Omental fat pad (tissue), 4 donors: ENCODE results near the gene LRRC8C. TPM values are rescaled to one million over a fixed set of nuclear protein-coding genes. Genes with fewer than 3 reads are reported as not detected.

Source experiments
- ATAC-seq: fragments of 150-250 bp; one replicate; pipeline ENCODE4 v1.9.1; 2016; ENCODE audit warnings: mild to moderate bottlenecking, moderate library complexity; ENCODE audit not compliant: low FRiP score
- DNase-seq: peaks from one replicate; pipeline ENCODE4 v3.0.0-alpha.2; 2019; ENCODE audit warnings: low spot score
- total RNA-seq, 4 donors: library from RNA; depleted of rRNA; stranded (reverse); fragments of >200 nt; gene quantifications; one replicate each; pipeline ENCODE4 v1.1.0, GENCODE V29; 2016
- TF ChIP-seq, protein P1 (sequence below), 3 donors: fragments of 450-650 bp; IDR thresholded peaks; one replicate each; pipeline ENCODE4 v1.5.1; 2016 to 2017; ENCODE audit warnings: antibody characterized with exemption in 3 of 3, mild to moderate bottlenecking in 3 of 3, moderate library complexity in 2 of 3

Gene LRRC8C
- total RNA-seq, 4 donors from 2014 or later, result 10.9 to 39.4 (median 19.3) TPM

DNA sequence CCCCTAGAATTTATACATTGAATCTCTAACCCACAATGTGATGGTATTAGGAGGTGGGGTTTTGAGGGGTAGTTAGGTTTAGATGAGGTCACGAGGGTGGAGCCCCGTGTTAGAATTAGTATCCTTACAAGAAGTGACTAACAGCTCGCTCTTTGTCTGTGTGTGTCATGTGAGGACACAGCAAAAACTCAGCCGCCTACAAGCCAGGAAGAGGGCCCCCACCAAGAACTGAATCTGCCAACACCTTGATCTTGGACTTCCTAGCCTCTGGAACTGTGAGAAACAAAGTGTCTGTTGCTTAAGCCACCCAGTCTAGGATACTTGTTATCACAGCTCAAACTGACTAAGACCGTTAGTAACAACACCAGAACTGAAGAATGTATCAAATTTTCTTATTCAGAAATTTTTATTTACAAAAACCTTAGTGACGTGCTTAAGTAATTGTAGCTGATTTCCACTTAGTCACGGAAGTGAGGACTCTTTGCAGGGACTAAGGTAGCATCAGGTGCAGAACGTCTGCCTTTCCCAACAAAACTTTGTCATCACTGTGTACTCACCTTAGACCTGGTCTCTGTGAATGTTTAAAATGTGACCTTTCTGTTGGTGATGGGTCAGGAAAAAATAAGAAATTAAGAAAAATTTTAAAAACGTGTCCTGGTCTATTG is 24.5 kb upstream of the LRRC8C start:
- no peak for ATAC-seq
- no peak for DNase-seq
- TF ChIP-seq, protein P1, sequence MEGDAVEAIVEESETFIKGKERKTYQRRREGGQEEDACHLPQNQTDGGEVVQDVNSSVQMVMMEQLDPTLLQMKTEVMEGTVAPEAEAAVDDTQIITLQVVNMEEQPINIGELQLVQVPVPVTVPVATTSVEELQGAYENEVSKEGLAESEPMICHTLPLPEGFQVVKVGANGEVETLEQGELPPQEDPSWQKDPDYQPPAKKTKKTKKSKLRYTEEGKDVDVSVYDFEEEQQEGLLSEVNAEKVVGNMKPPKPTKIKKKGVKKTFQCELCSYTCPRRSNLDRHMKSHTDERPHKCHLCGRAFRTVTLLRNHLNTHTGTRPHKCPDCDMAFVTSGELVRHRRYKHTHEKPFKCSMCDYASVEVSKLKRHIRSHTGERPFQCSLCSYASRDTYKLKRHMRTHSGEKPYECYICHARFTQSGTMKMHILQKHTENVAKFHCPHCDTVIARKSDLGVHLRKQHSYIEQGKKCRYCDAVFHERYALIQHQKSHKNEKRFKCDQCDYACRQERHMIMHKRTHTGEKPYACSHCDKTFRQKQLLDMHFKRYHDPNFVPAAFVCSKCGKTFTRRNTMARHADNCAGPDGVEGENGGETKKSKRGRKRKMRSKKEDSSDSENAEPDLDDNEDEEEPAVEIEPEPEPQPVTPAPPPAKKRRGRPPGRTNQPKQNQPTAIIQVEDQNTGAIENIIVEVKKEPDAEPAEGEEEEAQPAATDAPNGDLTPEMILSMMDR (IDR thresholded peaks at IDR 0.05), result no peak

DNA sequence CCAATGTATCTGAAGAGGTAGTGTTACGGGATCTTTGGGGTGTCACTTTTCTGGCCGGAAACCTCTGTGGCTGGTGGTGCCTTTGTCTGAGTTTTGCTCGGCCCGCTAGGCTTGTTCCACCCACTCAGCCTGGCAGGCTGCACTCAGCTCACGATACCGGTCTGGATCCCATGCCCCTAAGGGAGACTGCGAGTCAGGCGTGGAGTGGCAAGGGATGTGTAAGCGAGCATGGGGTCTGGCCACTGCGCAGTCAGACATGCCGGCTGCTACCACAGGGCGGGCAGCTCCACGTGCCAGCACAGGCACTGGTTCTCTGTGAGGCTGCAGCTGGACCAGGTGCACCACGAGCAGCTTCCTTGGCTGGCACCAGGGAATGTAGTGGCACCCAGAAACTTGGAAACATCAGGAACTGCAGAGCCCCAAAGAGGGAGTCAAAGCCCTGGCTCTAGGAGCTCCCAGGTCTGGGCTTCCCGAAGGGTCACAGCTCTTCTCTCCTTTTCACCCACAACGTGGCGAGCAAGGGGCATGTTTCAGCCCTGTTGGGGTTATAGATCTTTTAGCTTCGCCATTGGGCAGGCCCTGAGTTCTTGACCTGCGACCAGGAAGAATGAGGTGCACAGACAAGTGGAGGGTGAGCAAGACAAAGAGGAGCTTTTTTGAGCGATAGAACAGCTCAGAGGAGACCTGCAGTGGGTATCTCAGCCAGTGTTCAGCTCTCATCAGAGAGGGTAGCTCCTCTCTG is 23.8 kb upstream of the LRRC8C start:
- DNase-seq, result no peak

DNA sequence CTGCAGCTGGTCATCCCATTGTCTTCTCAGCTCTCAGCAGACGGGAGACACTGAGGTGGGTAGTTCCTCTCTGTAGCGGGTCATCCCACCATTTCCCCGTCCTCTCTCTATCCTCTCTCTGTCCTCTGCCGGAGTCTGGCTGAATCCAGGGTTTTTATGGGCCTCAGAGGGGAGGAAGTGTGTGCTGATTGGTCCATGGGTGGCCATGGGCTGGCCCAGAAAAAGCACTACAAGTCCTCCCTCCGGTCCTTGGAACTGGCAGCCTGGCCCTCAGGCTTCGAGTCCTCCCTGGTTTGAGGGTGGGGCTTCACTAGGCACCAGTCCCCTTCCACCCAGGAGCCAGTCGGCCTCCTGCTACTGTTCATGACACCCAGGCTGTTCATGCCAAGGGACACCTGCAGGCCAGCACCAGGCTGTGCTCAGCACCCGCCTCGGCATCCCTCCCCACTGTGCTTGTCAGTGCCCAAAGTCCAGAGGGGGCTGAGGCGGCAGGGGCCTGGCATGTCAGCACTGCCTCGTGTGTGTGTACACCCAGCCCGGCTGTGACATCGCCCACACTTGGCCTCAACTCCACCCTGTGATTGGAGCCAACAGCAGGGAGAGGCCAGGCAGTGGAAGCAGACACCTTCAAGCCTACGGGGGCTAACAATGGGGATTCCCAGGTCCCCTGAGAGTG is 23.0 kb upstream of the LRRC8C start:
- TF ChIP-seq, protein P1 (IDR thresholded peaks at IDR 0.05), result no peak
- ATAC-seq (no peak), DNase-seq (no peak)

More for the DNA sequence above, 23.8 kb upstream of the LRRC8C start:
- TF ChIP-seq, protein P1 (IDR thresholded peaks at IDR 0.05), result no peak
- no peak for ATAC-seq

DNA sequence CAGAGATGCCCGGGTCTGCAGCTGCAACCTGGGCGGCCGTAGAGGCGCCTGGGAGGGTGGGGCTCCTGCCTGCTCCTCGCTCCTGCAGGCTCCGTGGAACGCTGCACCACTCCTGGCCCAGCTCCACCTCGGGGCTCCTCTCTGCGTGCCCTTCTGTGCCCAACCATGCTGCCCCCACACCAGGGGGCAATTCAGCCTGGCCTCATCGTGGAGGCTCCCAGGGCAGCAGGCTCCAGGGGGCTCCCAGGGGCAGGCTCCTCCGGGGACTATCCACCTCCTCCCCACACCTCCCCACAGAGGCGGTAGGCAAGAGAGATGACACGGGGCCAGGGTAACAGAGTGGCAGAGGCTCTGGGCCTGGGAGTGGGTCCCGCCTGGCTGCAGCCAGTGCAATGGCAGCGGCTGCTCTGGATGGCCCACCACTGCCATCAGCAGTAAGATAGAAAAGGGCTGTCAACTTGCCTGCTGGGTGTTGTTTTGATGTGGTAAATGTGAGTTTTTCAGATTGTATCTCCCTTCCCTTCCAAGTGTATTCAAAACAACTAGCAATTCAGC is 22.4 kb upstream of the LRRC8C start:
- TF ChIP-seq, protein P1 (IDR thresholded peaks at IDR 0.05), result no peak
- DNase-seq (no peak), ATAC-seq (no peak)

DNA sequence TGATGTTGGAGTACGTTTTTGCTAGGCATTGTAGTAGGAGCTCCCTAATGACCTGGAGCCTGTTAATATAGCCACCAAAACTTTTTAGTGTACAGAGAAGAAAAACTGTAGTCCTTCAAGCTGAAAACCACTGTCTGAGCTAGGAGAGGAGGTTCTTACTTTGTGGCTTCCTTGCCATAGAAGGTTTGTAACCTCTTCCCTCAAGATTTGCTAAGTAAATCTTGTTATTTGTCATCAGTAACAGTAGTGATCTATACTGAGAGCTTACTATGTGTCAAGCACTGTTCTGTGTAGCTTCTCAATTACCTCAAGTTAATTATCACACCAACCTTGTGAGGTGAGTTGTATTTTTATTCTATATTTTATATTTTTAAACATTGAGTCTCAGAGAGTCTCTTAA is 21.2 kb upstream of the LRRC8C start:
- ATAC-seq (no peak), DNase-seq (no peak)
- TF ChIP-seq, protein P1 (IDR thresholded peaks at IDR 0.05), result no peak

DNA sequence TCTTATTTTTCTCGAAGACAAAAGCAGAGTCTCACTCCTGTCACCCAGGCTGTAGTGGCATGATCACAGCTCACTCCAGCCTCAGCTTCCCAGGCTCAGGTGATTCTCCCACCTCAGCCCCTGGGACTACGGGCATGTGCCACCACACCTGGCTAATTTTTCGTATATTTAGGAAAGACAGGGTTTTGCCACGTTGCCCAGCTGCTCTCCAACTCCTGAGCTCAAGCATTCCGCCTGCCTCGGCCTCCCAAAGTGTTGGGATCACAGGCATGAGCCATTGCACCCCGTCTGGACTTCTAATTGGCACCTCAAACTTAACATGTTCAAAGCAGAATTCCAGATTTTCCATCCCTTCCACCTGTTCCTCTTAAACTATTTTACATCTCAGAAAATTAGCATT is 19.0 kb upstream of the LRRC8C start:
- ATAC-seq, result no peak
- TF ChIP-seq, protein P1 (IDR thresholded peaks at IDR 0.05), result no peak
- DNase-seq, result no peak
